Astrocyte of the spinal cord (primary cell): ENCODE measurements around the gene TREM1.

ENCODE experiments used
- DNase-seq: peaks from one replicate; pipeline ENCODE4 v3.0.0; 2011; ENCODE audit warnings: low read depth, low spot score
- H3K4me3 ChIP-seq: 2 replicates; pipeline ENCODE4 v1.5.1; 2011; ENCODE audit warnings: low read depth, mild to moderate bottlenecking, low read length, moderate library complexity
- in situ Hi-C: cut with HindIII; loops from 2 replicates; pipeline ENCODE4 v1.10.0; 2017; ENCODE audit warnings: low sequenced_read_pairs
- TF ChIP-seq, protein P1 (sequence below): IDR thresholded peaks from 2 replicates; pipeline ENCODE4 v1.5.1; 2012; ENCODE audit warnings: low read depth, mild to moderate bottlenecking, low read length, inconsistent platforms

TREM1 gene

DNA sequence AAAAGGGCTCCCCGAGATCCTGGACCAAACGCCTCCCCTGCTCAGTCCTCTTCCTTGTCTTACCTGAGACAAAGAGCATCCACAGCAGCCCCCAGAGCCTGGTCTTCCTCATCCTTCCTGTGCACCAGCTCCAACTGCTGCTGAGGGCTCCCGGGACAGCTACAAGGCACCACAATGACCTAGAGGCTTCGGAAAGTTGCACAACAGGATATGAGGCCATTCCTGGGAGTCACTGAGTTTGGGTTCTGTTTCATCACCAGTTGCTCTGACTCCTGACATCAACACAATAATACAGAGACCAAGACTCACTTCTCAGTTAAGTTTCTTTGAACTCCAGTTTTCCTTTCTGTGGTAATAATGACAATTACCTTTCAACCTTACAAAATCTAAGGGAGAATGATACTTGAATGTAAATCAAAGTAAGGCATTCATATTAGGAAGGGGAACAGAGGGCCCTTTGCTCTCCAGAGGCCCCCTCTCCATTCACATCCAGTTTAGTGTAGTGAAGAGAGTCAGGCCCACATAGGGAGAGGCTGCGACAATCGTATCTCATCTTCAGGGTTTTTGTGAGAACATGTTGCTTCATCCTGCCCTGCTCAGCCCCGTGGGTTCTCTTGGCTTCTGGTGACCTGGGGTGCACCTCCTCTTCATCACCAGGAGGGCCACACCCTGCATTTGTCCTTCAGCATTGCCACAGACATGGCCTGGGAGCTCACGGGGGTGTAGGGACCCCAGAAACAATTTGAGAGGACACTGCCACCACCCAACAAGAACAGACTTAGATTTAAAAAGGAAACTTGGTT, at the start of gene TREM1:
Gene TREM1 (minus strand): TSS at position 139 of the 803 bp plus-strand sequence. CDS start 27 bp downstream, at position 112.
- in situ Hi-C loops: no loop called here
- peak; percentile 5 for DNase-seq
- no peak within 1 kb of the TSS for H3K4me3 ChIP-seq

DNA sequence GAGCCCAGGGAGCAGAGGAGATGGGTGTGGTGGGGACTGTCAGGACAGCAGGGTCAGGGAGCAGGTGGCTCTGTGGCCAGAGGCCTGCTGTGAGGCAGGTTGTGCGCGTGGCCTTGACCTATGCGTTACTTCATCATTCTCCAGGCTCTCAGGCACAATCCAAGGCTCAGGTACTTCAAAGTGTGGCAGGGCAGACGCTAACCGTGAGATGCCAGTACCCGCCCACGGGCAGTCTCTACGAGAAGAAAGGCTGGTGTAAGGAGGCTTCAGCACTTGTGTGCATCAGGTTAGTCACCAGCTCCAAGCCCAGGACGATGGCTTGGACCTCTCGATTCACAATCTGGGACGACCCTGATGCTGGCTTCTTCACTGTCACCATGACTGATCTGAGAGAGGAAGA, 49.5 kb upstream of the TREM1 start:
- no peak for DNase-seq
- TF ChIP-seq, protein P1, sequence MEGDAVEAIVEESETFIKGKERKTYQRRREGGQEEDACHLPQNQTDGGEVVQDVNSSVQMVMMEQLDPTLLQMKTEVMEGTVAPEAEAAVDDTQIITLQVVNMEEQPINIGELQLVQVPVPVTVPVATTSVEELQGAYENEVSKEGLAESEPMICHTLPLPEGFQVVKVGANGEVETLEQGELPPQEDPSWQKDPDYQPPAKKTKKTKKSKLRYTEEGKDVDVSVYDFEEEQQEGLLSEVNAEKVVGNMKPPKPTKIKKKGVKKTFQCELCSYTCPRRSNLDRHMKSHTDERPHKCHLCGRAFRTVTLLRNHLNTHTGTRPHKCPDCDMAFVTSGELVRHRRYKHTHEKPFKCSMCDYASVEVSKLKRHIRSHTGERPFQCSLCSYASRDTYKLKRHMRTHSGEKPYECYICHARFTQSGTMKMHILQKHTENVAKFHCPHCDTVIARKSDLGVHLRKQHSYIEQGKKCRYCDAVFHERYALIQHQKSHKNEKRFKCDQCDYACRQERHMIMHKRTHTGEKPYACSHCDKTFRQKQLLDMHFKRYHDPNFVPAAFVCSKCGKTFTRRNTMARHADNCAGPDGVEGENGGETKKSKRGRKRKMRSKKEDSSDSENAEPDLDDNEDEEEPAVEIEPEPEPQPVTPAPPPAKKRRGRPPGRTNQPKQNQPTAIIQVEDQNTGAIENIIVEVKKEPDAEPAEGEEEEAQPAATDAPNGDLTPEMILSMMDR: no peak
- no peak overlapping the region for H3K4me3 ChIP-seq
- in situ Hi-C loops: no loop called here

More for the DNA sequence above, at the start of gene TREM1:
- TF ChIP-seq, protein P1: no peak

DNA sequence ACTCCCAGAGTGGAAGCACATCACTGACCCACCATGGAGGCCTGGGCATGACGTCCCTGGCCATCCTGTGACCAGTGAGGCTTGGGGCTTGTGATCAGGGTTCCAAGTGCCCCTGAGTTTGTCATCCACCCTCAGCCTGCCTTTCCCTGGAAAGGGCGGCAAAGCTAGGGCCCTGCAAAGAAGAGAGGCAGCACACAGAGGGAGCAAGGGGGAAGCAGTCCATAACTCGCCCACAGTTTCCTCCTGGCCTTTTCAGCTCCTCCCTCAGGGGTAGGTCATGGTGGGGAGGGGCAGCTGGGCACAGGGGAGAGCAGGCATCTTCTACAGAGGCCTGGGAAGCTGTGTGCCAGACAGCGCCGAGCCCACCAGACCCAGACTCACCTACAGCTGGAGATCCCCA, 48.8 kb upstream of the TREM1 start, which contains the start of gene NCR2:
Gene NCR2 (plus strand): TSS at position 313 of the 400 bp plus-strand sequence. CDS start 269 bp downstream, outside the sequence.
- no peak for DNase-seq
- in situ Hi-C loops: no loop called here
- no peak within 1 kb of the TSS for H3K4me3 ChIP-seq
- TF ChIP-seq, protein P1: no peak

DNA sequence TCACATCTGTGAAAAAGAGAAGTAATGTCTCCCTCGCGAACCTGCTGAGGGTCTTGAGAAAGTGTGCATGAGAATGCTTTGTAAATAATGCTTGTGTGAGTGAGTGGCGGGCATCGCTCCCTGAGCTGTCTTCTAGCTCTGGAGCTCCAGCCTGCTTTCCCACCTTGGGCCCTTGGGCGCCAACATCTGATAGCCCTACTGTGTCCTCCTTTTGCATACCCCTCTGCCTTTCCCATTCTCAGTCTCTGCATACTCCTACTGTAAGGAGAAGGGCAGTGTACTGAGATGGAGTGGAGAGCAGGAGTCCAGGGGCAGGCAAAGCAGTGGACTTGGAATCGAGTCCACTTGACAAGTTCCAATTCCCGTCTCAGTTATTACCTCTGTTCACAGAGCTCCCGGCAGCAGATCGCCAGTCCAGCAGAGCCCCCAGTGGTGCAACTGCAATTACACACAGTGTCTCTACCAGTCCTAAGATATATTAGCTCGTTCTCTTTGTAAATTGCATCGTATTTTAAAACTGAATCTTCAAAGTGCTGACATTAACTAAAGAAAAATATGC, 48.1 kb upstream of the TREM1 start:
- DNase-seq: no peak
- H3K4me3 ChIP-seq: no peak overlapping the region
- in situ Hi-C loops: no loop called here
- TF ChIP-seq, protein P1: peak; percentile 33

DNA sequence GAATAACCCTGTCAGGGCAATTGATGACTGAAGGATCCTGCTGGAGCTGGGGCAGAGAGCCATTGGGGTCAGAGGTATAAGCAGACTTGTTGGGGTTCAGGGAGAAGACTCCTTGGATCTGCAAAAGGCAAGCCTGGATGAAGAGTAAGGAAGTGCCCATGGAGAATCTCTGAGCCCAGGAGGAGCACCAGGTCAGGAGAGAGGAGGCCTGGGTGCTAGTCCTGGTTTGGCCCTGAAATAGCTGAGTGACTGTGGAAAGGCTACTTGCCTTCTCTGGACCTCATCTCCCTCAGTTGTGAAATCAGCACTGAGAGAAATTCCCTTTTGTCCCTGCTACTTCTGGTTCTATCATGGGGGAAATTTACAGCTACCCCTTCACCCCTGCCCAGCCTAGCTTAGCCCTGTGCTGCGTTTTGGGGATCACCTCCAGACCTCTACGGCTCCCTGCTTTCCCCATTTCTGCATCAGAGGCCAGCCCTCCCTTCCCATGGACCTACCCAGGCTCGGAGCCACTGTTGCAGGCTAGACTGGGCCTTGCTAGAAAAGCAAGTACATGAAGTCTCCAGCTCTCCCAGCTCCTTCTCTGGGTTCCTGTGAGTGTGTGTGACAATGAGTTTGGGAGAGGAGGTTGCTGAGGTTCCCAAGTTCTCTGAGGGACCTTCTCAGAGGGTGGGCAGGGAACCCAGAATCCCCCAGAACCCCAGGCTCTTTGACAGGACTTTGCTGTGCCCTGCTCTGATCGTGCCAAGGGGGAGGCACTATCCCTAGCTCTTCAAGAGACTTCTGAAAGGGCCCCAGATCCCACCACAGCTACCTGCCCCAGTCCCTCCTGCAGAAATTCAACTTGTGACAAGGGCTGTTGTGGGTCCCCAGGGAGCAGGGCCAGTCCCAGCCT, 46.6 kb upstream of the TREM1 start:
- in situ Hi-C loops: no loop called here
- TF ChIP-seq, protein P1: no peak
- DNase-seq: no peak
- no peak overlapping the region for H3K4me3 ChIP-seq

DNA sequence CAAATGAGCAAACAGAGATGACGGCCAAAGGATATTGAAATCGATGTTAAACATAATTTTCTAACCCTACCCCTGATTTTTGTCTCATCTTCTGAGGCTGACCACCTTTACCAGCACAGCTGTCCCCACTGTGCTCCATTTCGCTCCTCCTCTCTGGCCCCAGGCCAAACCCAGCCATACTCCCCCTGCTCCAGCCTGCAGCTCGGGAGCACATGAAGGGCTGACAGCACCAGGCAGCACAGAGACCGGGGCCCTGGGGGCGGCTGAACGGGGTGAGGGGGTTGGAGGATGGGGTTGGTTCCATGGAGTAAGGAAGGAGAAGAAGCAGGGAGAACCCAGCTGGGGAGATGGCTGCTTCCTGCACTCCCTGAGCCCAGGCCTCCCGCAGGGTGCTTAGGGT, 45.8 kb upstream of the TREM1 start:
- no peak for DNase-seq
- TF ChIP-seq, protein P1: no peak
- no peak overlapping the region for H3K4me3 ChIP-seq
- in situ Hi-C loops: no loop called here
